Stomach (tissue), 9 donors: ENCODE data around the gene ADM5. TPM values are rescaled to one million over a fixed set of nuclear protein-coding genes. Genes with fewer than 3 reads are reported as not detected.

Experiments
- DNase-seq, 2 donors: peaks; one replicate each; pipeline versions ENCODE4 v3.0.0 to v3.0.0-alpha.2; 2013 to 2019
- H3K27ac ChIP-seq, 5 donors: fragments of 200-600 bp in 4 of 5; sonication (generic) in 4 of 5; one replicate each; pipeline ENCODE4 v1.5.1; 2013 to 2019; ENCODE audit warnings: mild to moderate bottlenecking in 1 of 5, moderate library complexity in 1 of 5
- H3K27me3 ChIP-seq, 3 donors: fragments of 200-600 bp; sonication (generic); one replicate each; pipeline ENCODE4 v1.5.1; 2017 to 2019; ENCODE audit warnings: mixed run types in 1 of 3
- H3K36me3 ChIP-seq, 4 donors: fragments of 200-600 bp; sonication (generic); 1 replicate in 3 of 4; 2 replicates in 1 of 4; pipeline ENCODE4 v1.5.1; 2016 to 2019
- H3K4me1 ChIP-seq, 4 donors: fragments of 200-600 bp; sonication (generic); one replicate each; pipeline ENCODE4 v1.5.1; 2016 to 2019
- H3K4me3 ChIP-seq, 4 donors: fragments of 200-600 bp; sonication (generic) in 3 of 4; one replicate each; pipeline ENCODE4 v1.5.1; 2016 to 2019; ENCODE audit warnings: mild to moderate bottlenecking in 1 of 4
- H3K9me3 ChIP-seq, 4 donors: fragments of 200-600 bp; sonication (generic); one replicate each; pipeline ENCODE4 v1.5.1; 2016 to 2019
- CTCF ChIP-seq, 7 experiments: fragments of 450-650 bp in 4 of 7; fragments of 200-600 bp in 3 of 7; sonication (generic) in 3 of 7; IDR thresholded peaks; one replicate each; pipeline ENCODE4 v1.5.1; 2016 to 2019; ENCODE audit warnings: antibody characterized with exemption in 7 of 7, control low read depth in 2 of 7, mild to moderate bottlenecking in 1 of 7
- EP300 ChIP-seq: sonication (generic); formaldehyde crosslinking; IDR thresholded peaks from one replicate; pipeline ENCODE4 v1.6.1; 2017; ENCODE audit warnings: antibody characterized with exemption
- POLR2A ChIP-seq, 4 donors: fragments of 450-650 bp; IDR thresholded peaks; one replicate each; pipeline ENCODE4 v1.6.1; 2016; ENCODE audit warnings: antibody characterized with exemption in 4 of 4, control low read depth in 2 of 4, mild to moderate bottlenecking in 1 of 4, moderate library complexity in 1 of 4
- POLR2AphosphoS5 ChIP-seq, 3 donors: sonication (generic); formaldehyde crosslinking; IDR thresholded peaks; one replicate each; pipeline ENCODE4 v1.6.1; 2016; ENCODE audit warnings: antibody characterized with exemption in 3 of 3
- WGBS, 5 donors: extraction: QIAGEN DNeasy Blood & Tissue Kit in 3 of 5; methylation state at CpG; one replicate each; pipeline versions ENCODE4 v1.1.5 to v1.1.7; 2013 to 2018; 5-methylcytosine and 5-hydroxymethylcytosine counted together
- intact Hi-C: fragments of 100-400 bp; cut with DNase I; formaldehyde crosslinking; loops from one replicate; pipeline ENCODE4 v1.15.1; 2023; ENCODE audit warnings: low total_unique reads
- polyA plus RNA-seq, 3 donors: library from polyadenylated mRNA; stranded (reverse); fragments of 200-250 nt; gene quantifications; one replicate each; pipeline ENCODE4 v1.2.3, GENCODE V29; 2013
- total RNA-seq, 5 donors: library from RNA; depleted of rRNA; stranded (reverse); fragments of >200 nt; gene quantifications; one replicate each; pipeline versions ENCODE4 v1.1.0 to v1.2.3, GENCODE V29; 2014 to 2016
- donor health status: healthy with polysubstance abuse.
- donor health status: Bipolar disorder and iron deficiency.
- donor health status: healthy.

The ADM5 gene
- total and polyA plus RNA-seq, 8 donors: 0.61 to 2.5 (median 1.1) TPM; not detected in 3

- H3K4me3 ChIP-seq: no peak overlapping the region
- WGBS, 5 donors: 80 to 89% (median 88%) methylated on average over 9 to 16 of the region's 16 CpGs
- H3K27ac ChIP-seq: no peak overlapping the region
- H3K4me1 ChIP-seq: peaks cover 0 to 4% (median 0%) of the 10 kb centered on the region in 4 donors
- no peaks in the 10 kb centered on the region for H3K9me3 ChIP-seq
- H3K27me3 ChIP-seq: peaks cover 0 to 14% (median 6%) of the 10 kb centered on the region in 3 donors
- TF ChIP-seq POLR2A (IDR thresholded peaks at IDR 0.05) (no peak), CTCF (IDR thresholded peaks at IDR 0.05) (no peak), EP300 (no peak), POLR2AphosphoS5 (IDR thresholded peaks at IDR 0.05) (no peak)
- DNase-seq: no peak
- intact Hi-C loops: loop anchor here (10.0 kb wide), 1 partner anchor 89 kb away; no protein-coding TSS in a partner anchor
- H3K36me3 ChIP-seq: no peaks in the 10 kb centered on the region
Measured at GRCh38 chr19:49705919-49706318, 16.5 kb downstream of the ADM5 start.

- TF ChIP-seq EP300 (no peak), POLR2AphosphoS5 (IDR thresholded peaks at IDR 0.05) (no peak), POLR2A (IDR thresholded peaks at IDR 0.05) (no peak), CTCF (IDR thresholded peaks at IDR 0.05) (no peak)
- H3K9me3 ChIP-seq: no peaks in the 10 kb centered on the region
- H3K27me3 ChIP-seq: no peaks in the 10 kb centered on the region
- H3K4me1 ChIP-seq: no peaks in the 10 kb centered on the region
- no peak overlapping the region for H3K27ac ChIP-seq
- H3K4me3 ChIP-seq: no peak overlapping the region
- DNase-seq: no peak
- intact Hi-C loops: no loop called here
- no peaks in the 10 kb centered on the region for H3K36me3 ChIP-seq
- WGBS, 5 donors: 90 to 95% (median 93%) methylated on average over 20 of the region's 20 CpGs
Measured at GRCh38 chr19:49710372-49710951, 21.1 kb downstream of the ADM5 start.

GRCh38 chr19:49712397-49712859 is 23.0 kb downstream of the ADM5 start:
- intact Hi-C loops: no loop called here
- Histone ChIP-seq H3K4me1 (peaks cover 0 to 3% (median 0%) of the 10 kb centered on the region in 4 donors), H3K27ac (no peak overlapping the region), H3K36me3 (no peaks in the 10 kb centered on the region), H3K4me3 (no peak overlapping the region), H3K27me3 (no peaks in the 10 kb centered on the region), H3K9me3 (no peaks in the 10 kb centered on the region)
- TF ChIP-seq POLR2A (IDR thresholded peaks at IDR 0.05) (no peak), POLR2AphosphoS5 (IDR thresholded peaks at IDR 0.05) (no peak), CTCF (IDR thresholded peaks at IDR 0.05) (no peak), EP300 (no peak)
- 51 to 61% (median 58%) methylated on average over 20 of the region's 20 CpGs for WGBS, 5 donors
- peak in 1 of 2 donors; percentile 36 for DNase-seq

GRCh38 chr19:49713236-49713845 is 23.9 kb downstream of the ADM5 start:
- DNase-seq: no peak
- Histone ChIP-seq H3K4me3 (no peak overlapping the region), H3K9me3 (no peaks in the 10 kb centered on the region), H3K36me3 (no peaks in the 10 kb centered on the region), H3K27me3 (no peaks in the 10 kb centered on the region), H3K4me1 (peaks cover 0 to 12% (median 0%) of the 10 kb centered on the region in 4 donors), H3K27ac (no peak overlapping the region)
- 69 to 92% (median 76%) methylated on average over 6 to 8 of the region's 8 CpGs for WGBS, 5 donors
- intact Hi-C loops: no loop called here
- no peak for TF ChIP-seq POLR2AphosphoS5 (IDR thresholded peaks at IDR 0.05)
- TF ChIP-seq CTCF (IDR thresholded peaks at IDR 0.05): no peak
- no peak for TF ChIP-seq POLR2A (IDR thresholded peaks at IDR 0.05)
- no peak for TF ChIP-seq EP300
